IPS DF 6.9 (cell line): ENCODE measurements around the gene ABCG1.

ENCODE experiments used
- DNase-seq: peaks from one replicate; pipeline ENCODE4 v3.0.0-alpha.2; 2013; ENCODE audit warnings: low read depth, low spot score
- H3K27ac ChIP-seq: one replicate; pipeline ENCODE4 v1.5.1; 2013; ENCODE audit warnings: low read length, control low read depth
- H3K27me3 ChIP-seq: 2 replicates; pipeline ENCODE4 v1.6.1; 2013; ENCODE audit warnings: mild to moderate bottlenecking, low read length; ENCODE audit not compliant: control insufficient read depth, insufficient read depth
- H3K36me3 ChIP-seq: 2 replicates; pipeline ENCODE4 v1.6.1; 2013; ENCODE audit warnings: low read length; ENCODE audit not compliant: control insufficient read depth, insufficient read depth
- H3K4me1 ChIP-seq: 2 replicates; pipeline ENCODE4 v1.6.1; 2013; ENCODE audit warnings: low read length; ENCODE audit not compliant: control insufficient read depth, insufficient read depth
- H3K4me3 ChIP-seq: 2 replicates; pipeline ENCODE4 v1.5.1; 2013; ENCODE audit warnings: mild to moderate bottlenecking, low read length
- H3K9me3 ChIP-seq: 2 replicates; pipeline ENCODE4 v1.6.1; 2013; ENCODE audit warnings: low read length, inconsistent platforms; ENCODE audit not compliant: control insufficient read depth, insufficient read depth
- WGBS: extraction: QIAGEN DNeasy Blood & Tissue Kit; methylation state at CpG from one replicate; pipeline ENCODE4 v1.1.7; 2013; ENCODE audit warnings: mixed read lengths, missing lambda C conversion rate; ENCODE audit not compliant: insufficient read length, insufficient coverage; 5-methylcytosine and 5-hydroxymethylcytosine counted together

The ABCG1 gene

DNA sequence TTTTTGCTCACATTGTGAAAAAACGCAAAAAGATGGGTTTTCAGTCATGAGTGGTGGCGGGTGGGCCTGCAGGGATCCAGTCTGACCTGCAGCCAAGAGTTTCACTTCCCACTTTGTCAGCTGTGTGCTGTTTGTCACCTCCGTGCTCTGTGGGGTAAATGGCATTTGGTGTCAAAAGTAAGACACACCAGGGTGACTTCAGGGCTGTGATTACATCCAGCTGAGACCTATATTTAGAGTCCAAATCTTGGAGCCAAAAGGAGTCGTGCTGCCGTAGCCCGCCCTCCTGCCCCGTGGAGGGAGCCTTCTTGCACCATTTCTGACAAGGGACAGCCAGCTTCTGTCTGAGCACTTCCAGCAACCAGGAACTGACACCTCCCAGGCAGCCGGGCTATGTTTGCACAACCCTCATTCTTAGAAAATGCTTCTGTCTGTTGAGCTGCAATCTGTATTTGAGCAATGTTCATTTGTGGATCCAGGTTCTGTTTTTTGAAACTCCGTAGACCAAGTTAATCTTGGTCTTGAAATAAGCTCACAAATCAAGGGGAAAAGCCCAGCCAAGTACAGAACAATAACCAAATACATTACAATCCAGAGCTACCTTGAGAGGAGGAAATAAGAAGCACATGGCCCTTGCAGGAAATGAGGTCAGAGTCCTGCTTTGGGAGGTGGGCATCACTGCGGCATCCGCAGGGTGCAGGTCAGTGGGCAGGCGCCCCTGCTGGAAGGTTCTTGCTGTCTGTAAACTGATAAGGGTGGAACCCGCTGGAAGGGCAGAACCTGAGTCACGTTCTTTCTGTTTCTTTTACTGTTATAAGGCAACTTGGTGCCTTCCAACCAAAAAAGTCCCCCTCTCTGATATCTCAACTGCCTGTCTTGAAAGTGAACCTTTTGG is 14.4 kb downstream of the ABCG1 start:
- peaks cover 3% of the 10 kb centered on the region; the same call in 1 of the 2 replicates for H3K4me1 ChIP-seq
- no peak overlapping the region for H3K27ac ChIP-seq
- H3K4me3 ChIP-seq, result no peak overlapping the region
- no peak for DNase-seq
- H3K27me3 ChIP-seq, result peaks cover 4% of the 10 kb centered on the region; the same call in 1 of the 2 replicates
- H3K36me3 ChIP-seq, result no peaks in the 10 kb centered on the region
- no CpG with 5 or more reads among the region's 14 CpGs for WGBS
- H3K9me3 ChIP-seq, result no peaks in the 10 kb centered on the region

- Histone ChIP-seq H3K4me1 (peaks cover 3% of the 10 kb centered on the region; the same call in 1 of the 2 replicates), H3K9me3 (no peaks in the 10 kb centered on the region), H3K4me3 (no peak overlapping the region; the same call in 1 of the 2 replicates), H3K27ac (no peak overlapping the region), H3K27me3 (peaks cover 4% of the 10 kb centered on the region; the same call in 1 of the 2 replicates), H3K36me3 (no peaks in the 10 kb centered on the region)
- no peak for DNase-seq
- no CpG with 5 or more reads among the region's 8 CpGs for WGBS
Observed at GRCh38 chr21:42234041-42234440, 15.1 kb downstream of the ABCG1 start.

DNA sequence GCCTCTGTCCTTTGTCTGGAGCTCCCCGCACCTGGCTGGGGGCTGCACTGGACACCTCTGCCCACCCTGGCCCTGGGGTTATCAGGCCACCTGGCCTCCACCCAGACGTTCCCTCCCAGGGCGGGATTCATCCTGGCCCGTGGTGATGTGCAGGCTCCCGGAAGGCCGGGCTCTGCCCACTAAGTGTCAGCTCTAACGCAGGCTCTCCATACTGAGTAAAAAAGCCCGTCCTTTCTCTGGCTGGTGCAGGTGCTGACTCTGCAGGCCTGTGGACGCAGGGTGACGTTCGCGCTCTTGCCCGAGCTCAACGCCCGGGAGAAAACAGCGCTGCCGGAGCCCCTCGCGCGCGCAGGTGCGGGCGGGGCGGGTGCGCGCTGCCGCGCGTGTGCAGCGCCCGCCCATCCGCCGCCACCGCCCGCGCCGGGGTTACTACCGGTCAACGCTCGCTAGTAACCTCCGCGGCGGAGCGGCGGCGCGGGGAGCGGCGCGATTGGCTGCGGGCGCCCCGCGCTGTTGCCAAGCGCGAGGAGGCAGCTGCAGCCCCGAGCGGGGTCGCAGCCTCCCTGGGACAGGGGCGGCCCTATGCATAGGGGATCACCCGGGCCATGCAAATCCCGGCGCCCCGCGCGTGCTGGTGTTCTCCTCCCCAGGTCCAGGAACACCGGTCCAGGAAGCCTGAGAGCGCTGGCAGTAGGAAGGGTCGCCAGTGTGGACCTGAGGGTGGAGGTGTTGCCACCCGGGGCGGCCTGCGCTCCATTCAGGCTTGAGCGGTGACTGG is 15.7 kb downstream of the ABCG1 start:
- H3K9me3 ChIP-seq, result no peaks in the 10 kb centered on the region
- H3K36me3 ChIP-seq, result no peaks in the 10 kb centered on the region
- peak overlapping the region; percentile 31; the same call in 1 of the 2 replicates for H3K4me3 ChIP-seq
- DNase-seq, result no peak
- H3K27me3 ChIP-seq, result peaks cover 4% of the 10 kb centered on the region; the same call in 1 of the 2 replicates
- no CpG with 5 or more reads among the region's 73 CpGs for WGBS
- H3K27ac ChIP-seq, result no peak overlapping the region
- peaks cover 3% of the 10 kb centered on the region; the same call in 1 of the 2 replicates for H3K4me1 ChIP-seq

DNA sequence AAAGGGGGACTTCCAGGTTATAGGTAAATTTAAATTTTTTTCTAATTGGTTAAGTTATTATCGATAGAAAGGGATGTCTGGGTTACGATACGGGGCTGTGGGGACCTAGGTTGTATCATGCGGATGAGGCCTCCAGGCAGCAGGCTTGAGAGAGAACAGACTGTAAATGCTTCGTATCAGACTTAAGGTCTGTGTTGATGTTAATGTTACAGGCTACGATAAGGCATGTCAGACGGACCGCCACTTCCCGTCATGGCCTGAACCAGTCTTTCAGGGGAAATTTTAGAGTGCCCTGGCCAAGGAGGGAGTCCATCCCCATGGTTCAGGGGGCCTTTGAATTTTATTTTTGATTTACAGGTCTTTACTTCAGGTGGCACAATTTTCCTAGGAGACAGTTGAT is 16.7 kb downstream of the ABCG1 start:
- Histone ChIP-seq H3K27ac (no peak overlapping the region), H3K27me3 (peaks cover 4% of the 10 kb centered on the region; the same call in 1 of the 2 replicates), H3K4me1 (peaks cover 3% of the 10 kb centered on the region; the same call in 1 of the 2 replicates), H3K36me3 (no peaks in the 10 kb centered on the region), H3K9me3 (no peaks in the 10 kb centered on the region), H3K4me3 (no peak overlapping the region)
- WGBS, result 100% methylated on average over 3 of the region's 9 CpGs
- DNase-seq, result no peak

DNA sequence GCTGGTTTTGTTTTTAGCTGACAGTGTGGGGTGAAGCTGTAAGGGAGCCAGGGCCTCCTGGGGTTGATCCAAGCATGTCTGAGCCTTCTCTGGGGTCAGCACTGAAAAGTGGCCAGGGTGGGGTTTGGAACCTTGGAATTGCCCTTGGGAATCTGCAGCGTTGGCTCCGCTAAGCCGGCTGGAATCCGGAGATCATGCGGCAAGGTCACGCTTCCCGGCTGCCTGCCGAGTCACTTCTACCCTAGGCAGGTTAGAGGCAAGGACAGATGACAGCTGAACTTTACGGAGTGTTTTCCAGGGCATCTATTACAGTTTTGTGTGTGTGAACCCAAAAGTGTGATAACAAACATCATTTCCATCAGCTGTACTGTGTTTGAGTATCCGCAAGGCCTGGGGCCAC is 17.1 kb downstream of the ABCG1 start:
- H3K4me1 ChIP-seq, result peaks cover 3% of the 10 kb centered on the region; the same call in 1 of the 2 replicates

DNA sequence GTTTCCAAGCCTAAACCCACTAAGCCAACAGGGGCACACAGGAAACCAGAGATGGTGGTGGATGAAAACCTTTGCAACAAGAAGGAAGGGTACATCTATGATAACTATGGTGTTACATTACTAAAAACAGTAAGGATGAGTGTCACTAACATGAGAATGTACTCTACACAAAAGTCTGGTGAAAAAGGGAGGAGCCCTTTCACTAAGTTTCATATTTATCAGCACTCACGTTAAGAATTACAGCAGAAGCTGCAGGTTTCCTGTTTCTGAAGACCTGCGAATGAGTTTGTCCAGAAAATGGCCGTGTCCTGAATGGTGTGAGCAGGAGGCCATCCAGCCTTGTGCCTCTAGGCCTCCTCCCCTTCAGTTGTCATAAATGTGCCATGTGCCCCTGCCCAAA is 17.8 kb downstream of the ABCG1 start:
- Histone ChIP-seq H3K9me3 (no peaks in the 10 kb centered on the region), H3K27ac (no peak overlapping the region), H3K36me3 (no peaks in the 10 kb centered on the region), H3K4me1 (peaks cover 3% of the 10 kb centered on the region; the same call in 1 of the 2 replicates), H3K4me3 (no peak overlapping the region), H3K27me3 (peaks cover 4% of the 10 kb centered on the region; the same call in 1 of the 2 replicates)
- WGBS, result no CpG with 5 or more reads among the region's 3 CpGs
- DNase-seq, result no peak

More for the DNA sequence above, 17.1 kb downstream of the ABCG1 start:
- Histone ChIP-seq H3K4me3 (no peak overlapping the region), H3K27me3 (peaks cover 4% of the 10 kb centered on the region; the same call in 1 of the 2 replicates), H3K9me3 (no peaks in the 10 kb centered on the region), H3K36me3 (no peaks in the 10 kb centered on the region), H3K27ac (no peak overlapping the region)
- no CpG with 5 or more reads among the region's 10 CpGs for WGBS
- no peak for DNase-seq

DNA sequence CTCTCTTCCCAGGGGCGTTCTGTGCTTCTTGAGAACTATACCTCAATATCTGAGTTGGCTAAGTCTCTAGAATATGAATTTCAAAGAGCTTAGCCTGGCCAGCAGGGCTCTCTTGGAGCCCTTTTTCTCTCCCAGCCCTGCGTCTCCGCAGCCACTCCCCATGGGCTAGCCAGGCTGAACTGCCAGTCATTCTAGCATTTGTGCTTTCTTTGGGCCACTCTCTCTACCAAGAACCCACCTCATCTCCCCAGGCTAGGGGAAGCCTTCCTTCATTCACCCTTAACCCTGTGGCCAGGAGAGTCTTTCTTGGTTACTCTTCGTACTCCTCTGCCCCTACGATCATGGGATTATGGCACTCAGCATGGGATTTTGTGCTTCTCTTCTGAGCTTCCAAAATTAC is 18.2 kb downstream of the ABCG1 start:
- Histone ChIP-seq H3K4me1 (peaks cover 3% of the 10 kb centered on the region; the same call in 1 of the 2 replicates), H3K27ac (no peak overlapping the region), H3K36me3 (no peaks in the 10 kb centered on the region), H3K4me3 (no peak overlapping the region), H3K27me3 (peaks cover 4% of the 10 kb centered on the region; the same call in 1 of the 2 replicates), H3K9me3 (no peaks in the 10 kb centered on the region)
- no peak for DNase-seq
- WGBS, result no CpG with 5 or more reads among the region's 5 CpGs

DNA sequence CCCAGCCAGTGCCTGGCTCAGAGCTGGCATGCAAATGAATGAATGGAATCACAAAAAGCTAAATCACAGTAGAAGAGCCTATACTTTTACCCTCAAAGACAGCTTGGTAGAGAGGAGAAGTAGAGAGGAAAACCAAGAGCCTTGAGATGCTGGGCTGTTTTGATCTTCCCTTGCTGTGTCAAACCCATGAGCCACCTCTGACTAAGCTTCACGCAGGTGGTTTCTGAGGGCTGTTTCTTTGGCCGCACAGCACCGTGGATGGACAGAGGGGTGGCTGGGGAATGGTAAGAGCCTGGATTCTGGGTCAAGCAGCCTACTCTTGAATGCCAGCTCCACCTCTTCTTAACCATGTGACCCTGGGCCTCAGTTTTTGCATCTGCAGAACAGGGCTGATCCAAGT is 18.6 kb downstream of the ABCG1 start:
- no peak for DNase-seq
- no peak overlapping the region for H3K4me3 ChIP-seq
- no peak overlapping the region for H3K27ac ChIP-seq
- WGBS, result no CpG with 5 or more reads among the region's 3 CpGs
- H3K9me3 ChIP-seq, result no peaks in the 10 kb centered on the region
- H3K36me3 ChIP-seq, result no peaks in the 10 kb centered on the region
- H3K4me1 ChIP-seq, result peaks cover 3% of the 10 kb centered on the region; the same call in 1 of the 2 replicates
- H3K27me3 ChIP-seq, result peaks cover 4% of the 10 kb centered on the region; the same call in 1 of the 2 replicates

- WGBS, result no CpG with 5 or more reads among the region's 12 CpGs
Observed at GRCh38 chr21:42238185-42238934, 19.4 kb downstream of the ABCG1 start.

More at GRCh38 chr21:42238185-42238934, 19.4 kb downstream of the ABCG1 start:
- H3K36me3 ChIP-seq, result no peaks in the 10 kb centered on the region
- H3K27me3 ChIP-seq, result peaks cover 4% of the 10 kb centered on the region; the same call in 1 of the 2 replicates
- DNase-seq, result no peak
- H3K27ac ChIP-seq, result no peak overlapping the region
- no peak overlapping the region for H3K4me3 ChIP-seq
- H3K9me3 ChIP-seq, result no peaks in the 10 kb centered on the region
- H3K4me1 ChIP-seq, result peaks cover 3% of the 10 kb centered on the region; the same call in 1 of the 2 replicates
